Dedifferentiated amniotic fluid mesenchymal stem cell (primary cell): ENCODE results near the gene APOA5.
"Not testable (repeated sequence)": the region's sequence is repeated elsewhere in the genome, so short reads cannot be mapped to it uniquely, and the experiment has no call there.

Experiments
- DNase-seq: peaks from one replicate; pipeline ENCODE4 v3.0.0-alpha.2; 2016; ENCODE audit errors: extremely low spot score

Gene APOA5

GRCh38 chr11:116791813-116792143 lies at the start of gene APOA5:
Gene APOA5 (minus strand): TSS chr11:116791879. CDS start chr11:116791860, 19 bp downstream.
- no peak for DNase-seq

- DNase-seq = no peak
These were observed 49.1 kb upstream of the APOA5 start for GRCh38 chr11:116840746-116841296.

- no peak for DNase-seq
These were observed 48.6 kb upstream of the APOA5 start for GRCh38 chr11:116840224-116840745.

GRCh38 chr11:116838321-116839084 lies 46.8 kb upstream of the APOA5 start:
- no peak for DNase-seq

GRCh38 chr11:116837231-116838091 lies 45.8 kb upstream of the APOA5 start, which contains the start of gene APOA1:
Gene APOA1 (minus strand): TSS chr11:116837622. CDS start chr11:116837387, 235 bp downstream.
- no peak for DNase-seq

- no peak for DNase-seq
These were observed 44.9 kb upstream of the APOA5 start for GRCh38 chr11:116836632-116836991.

- DNase-seq = peak; percentile 71
These were observed 44.3 kb upstream of the APOA5 start for GRCh38 chr11:116835791-116836631.

GRCh38 chr11:116835042-116835772 lies 43.5 kb upstream of the APOA5 start:
- DNase-seq = no peak

GRCh38 chr11:116834535-116835041 lies 42.9 kb upstream of the APOA5 start:
- DNase-seq = not testable (repeated sequence)

GRCh38 chr11:116833816-116834534 lies 42.3 kb upstream of the APOA5 start:
- no peak for DNase-seq

GRCh38 chr11:116833491-116833815 lies 41.8 kb upstream of the APOA5 start:
- DNase-seq = no peak

- DNase-seq = no peak
These were observed 40.9 kb upstream of the APOA5 start for GRCh38 chr11:116832350-116833290.

GRCh38 chr11:116831790-116832349 lies 40.2 kb upstream of the APOA5 start:
- DNase-seq = no peak

- no peak for DNase-seq
These were observed 38.7 kb upstream of the APOA5 start for GRCh38 chr11:116830184-116830912.

- no peak for DNase-seq
These were observed 38.0 kb upstream of the APOA5 start, which contains the start of gene APOC3 for GRCh38 chr11:116829525-116830183. Gene APOC3 (plus strand): TSS chr11:116829907. CDS start chr11:116830583, 676 bp downstream.

- no peak for DNase-seq
These were observed 37.2 kb upstream of the APOA5 start for GRCh38 chr11:116828632-116829524.
